ENCODE measurements around the gene CLOCK. TPM values are rescaled to one million over a fixed set of nuclear protein-coding genes. Genes with fewer than 3 reads are reported as not detected.

Gene CLOCK
- total RNA-seq, 6 donors from 2014 or later = 10.2 to 39.6 (median 22.2) TPM

GRCh38 chr4:55409468-55410171 lies 137.1 kb downstream of the CLOCK start:
- Histone ChIP-seq H3K27ac (peak overlapping the region in 2 of 4 donors; percentile 7 to 23), H3K4me3 (no peak overlapping the region), H3K36me3 (peaks cover 13 to 63% (median 26%) of the 10 kb centered on the region in 4 donors), H3K4me1 (peaks cover 19 to 44% (median 32%) of the 10 kb centered on the region in 4 donors), H3K27me3 (no peaks in the 10 kb centered on the region), H3K9me3 (no peaks in the 10 kb centered on the region)
- TF ChIP-seq POLR2AphosphoS5 (IDR thresholded peaks at IDR 0.05) (no peak), CTCF (IDR thresholded peaks at IDR 0.05) (peak in 1 of 6 experiments; percentile 9)
- peak in 1 of 2 donors; percentile 66 for ATAC-seq (ENCODE audit: low FRiP score in 2 of 2)
- no peak for DNase-seq
- WGBS, 2 donors = 44 to 48% methylated on average over 10 of the region's 10 CpGs

- Histone ChIP-seq H3K4me1 (peaks cover 22 to 47% (median 32%) of the 10 kb centered on the region in 4 donors), H3K36me3 (peaks cover 11 to 60% (median 29%) of the 10 kb centered on the region in 4 donors), H3K27ac (no peak overlapping the region), H3K27me3 (no peaks in the 10 kb centered on the region), H3K4me3 (no peak overlapping the region), H3K9me3 (no peaks in the 10 kb centered on the region)
- 77 to 88% methylated on average over 3 of the region's 3 CpGs for WGBS, 2 donors
- DNase-seq = no peak
- ATAC-seq (ENCODE audit: low FRiP score in 2 of 2) = no peak
- TF ChIP-seq CTCF (IDR thresholded peaks at IDR 0.05) (no peak), POLR2AphosphoS5 (IDR thresholded peaks at IDR 0.05) (no peak), POLR2A (IDR thresholded peaks at IDR 0.05) (no peak), EP300 (IDR thresholded peaks at IDR 0.05) (no peak)
Observed at GRCh38 chr4:55407764-55408163, 138.9 kb downstream of the CLOCK start.

- ATAC-seq (ENCODE audit: low FRiP score in 2 of 2) (no peak), DNase-seq (no peak)
- 80 to 95% methylated on average over 3 of the region's 3 CpGs for WGBS, 2 donors
- Histone ChIP-seq H3K27me3 (no peaks in the 10 kb centered on the region), H3K4me1 (peaks cover 22 to 48% (median 32%) of the 10 kb centered on the region in 4 donors), H3K36me3 (peaks cover 11 to 57% (median 28%) of the 10 kb centered on the region in 4 donors), H3K4me3 (no peak overlapping the region), H3K27ac (no peak overlapping the region), H3K9me3 (no peaks in the 10 kb centered on the region)
- TF ChIP-seq CTCF (IDR thresholded peaks at IDR 0.05) (no peak), POLR2A (IDR thresholded peaks at IDR 0.05) (no peak), POLR2AphosphoS5 (IDR thresholded peaks at IDR 0.05) (no peak), EP300 (IDR thresholded peaks at IDR 0.05) (no peak)
Observed at GRCh38 chr4:55407119-55407518, 139.6 kb downstream of the CLOCK start.

GRCh38 chr4:55406545-55406944 lies 140.2 kb downstream of the CLOCK start:
- Histone ChIP-seq H3K9me3 (no peaks in the 10 kb centered on the region), H3K27ac (no peak overlapping the region), H3K4me1 (peaks cover 22 to 50% (median 33%) of the 10 kb centered on the region in 4 donors), H3K36me3 (peaks cover 10 to 53% (median 27%) of the 10 kb centered on the region in 4 donors), H3K27me3 (no peaks in the 10 kb centered on the region), H3K4me3 (no peak overlapping the region)
- no peak for DNase-seq
- no peak for ATAC-seq (ENCODE audit: low FRiP score in 2 of 2)
- TF ChIP-seq EP300 (IDR thresholded peaks at IDR 0.05) (no peak), POLR2AphosphoS5 (IDR thresholded peaks at IDR 0.05) (no peak)
- 92 to 94% methylated on average over 2 of the region's 2 CpGs for WGBS, 2 donors

GRCh38 chr4:55405073-55405472 lies 141.6 kb downstream of the CLOCK start:
- Histone ChIP-seq H3K4me3 (no peak overlapping the region), H3K9me3 (no peaks in the 10 kb centered on the region), H3K36me3 (peaks cover 11 to 59% (median 28%) of the 10 kb centered on the region in 4 donors), H3K4me1 (peaks cover 28 to 53% (median 40%) of the 10 kb centered on the region in 4 donors), H3K27ac (no peak overlapping the region), H3K27me3 (no peaks in the 10 kb centered on the region)
- ATAC-seq (ENCODE audit: low FRiP score in 2 of 2) = no peak
- TF ChIP-seq POLR2A (IDR thresholded peaks at IDR 0.05) = no peak
- no peak for TF ChIP-seq POLR2AphosphoS5 (IDR thresholded peaks at IDR 0.05)
- no peak for TF ChIP-seq CTCF (IDR thresholded peaks at IDR 0.05)
- no peak for TF ChIP-seq EP300 (IDR thresholded peaks at IDR 0.05)
- DNase-seq = no peak
- 89% methylated on average over 3 of the region's 3 CpGs for WGBS, 2 donors

Data from upper lobe of left lung (tissue), 6 donors.